ENCODE results near the gene SHROOM1.

GRCh38 chr5:132782101-132782500, 48.3 kb downstream of the SHROOM1 start:
- TF ChIP-seq CTCF (IDR thresholded peaks at IDR 0.05), result no peak
- TF ChIP-seq POLR2A (IDR thresholded peaks at IDR 0.05), result no peak

All from prostate gland (tissue), 2 donors.